ENCODE results near the gene SCO1.

DNA sequence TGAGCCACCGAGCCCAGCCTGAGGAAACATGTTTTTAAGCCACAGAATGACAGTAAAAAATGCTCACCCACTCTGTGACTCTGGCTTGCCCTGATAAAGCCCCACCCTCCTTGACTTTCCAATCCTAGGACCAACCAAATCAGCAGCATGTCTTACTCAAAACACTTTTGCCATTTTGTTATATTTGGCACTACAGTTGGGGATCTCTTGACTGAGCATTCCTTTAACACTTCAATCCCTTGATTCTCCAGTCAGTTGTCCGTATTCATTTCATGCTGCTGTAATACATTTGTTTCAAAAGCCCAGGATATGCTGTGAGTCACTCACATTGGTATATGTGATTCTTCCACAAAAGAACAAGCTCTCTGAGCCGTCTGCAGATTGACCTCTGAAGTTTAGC is 48.4 kb downstream of the SCO1 start:
- TF ChIP-seq, protein P1, sequence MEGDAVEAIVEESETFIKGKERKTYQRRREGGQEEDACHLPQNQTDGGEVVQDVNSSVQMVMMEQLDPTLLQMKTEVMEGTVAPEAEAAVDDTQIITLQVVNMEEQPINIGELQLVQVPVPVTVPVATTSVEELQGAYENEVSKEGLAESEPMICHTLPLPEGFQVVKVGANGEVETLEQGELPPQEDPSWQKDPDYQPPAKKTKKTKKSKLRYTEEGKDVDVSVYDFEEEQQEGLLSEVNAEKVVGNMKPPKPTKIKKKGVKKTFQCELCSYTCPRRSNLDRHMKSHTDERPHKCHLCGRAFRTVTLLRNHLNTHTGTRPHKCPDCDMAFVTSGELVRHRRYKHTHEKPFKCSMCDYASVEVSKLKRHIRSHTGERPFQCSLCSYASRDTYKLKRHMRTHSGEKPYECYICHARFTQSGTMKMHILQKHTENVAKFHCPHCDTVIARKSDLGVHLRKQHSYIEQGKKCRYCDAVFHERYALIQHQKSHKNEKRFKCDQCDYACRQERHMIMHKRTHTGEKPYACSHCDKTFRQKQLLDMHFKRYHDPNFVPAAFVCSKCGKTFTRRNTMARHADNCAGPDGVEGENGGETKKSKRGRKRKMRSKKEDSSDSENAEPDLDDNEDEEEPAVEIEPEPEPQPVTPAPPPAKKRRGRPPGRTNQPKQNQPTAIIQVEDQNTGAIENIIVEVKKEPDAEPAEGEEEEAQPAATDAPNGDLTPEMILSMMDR (IDR thresholded peaks at IDR 0.05; ENCODE audit: insufficient read depth, low read depth, low read length) = no peak
- TF ChIP-seq EZH2 (IDR thresholded peaks at IDR 0.05; ENCODE audit: insufficient read depth, low read length) = no peak

All from astrocyte (in vitro differentiated cells and primary cell).